Panc1 (cell line): ENCODE results near the gene OLFML1. TPM values are rescaled to one million over a fixed set of nuclear protein-coding genes. Genes with fewer than 3 reads are reported as not detected.

Experiments used
- ATAC-seq: fragments of 200-7000 bp; cut with Tn5 transposase; 2 replicates; pipeline ENCODE4 v1.9.1; 2020; ENCODE audit warnings: mild to moderate bottlenecking, moderate library complexity
- BruUV-seq: library from RNA; stranded (reverse); fragments of 400-500 nt; replicated peaks from 2 replicates; lab custom pipeline; 2021; lab: Mats Ljungman, UMichigan
- CTCF ChIA-PET: fragments of 300-600 bp; sonication (Branson Sonifier 250); formaldehyde crosslinking; loops from one replicate; lab custom pipeline; 2022; ENCODE audit warnings: antibody characterized with exemption; lab: Charles Lee
- POLR2A ChIA-PET: fragments of 300-600 bp; sonication (Branson Sonifier 250); formaldehyde crosslinking; loops from one replicate; lab custom pipeline; 2022; ENCODE audit warnings: antibody characterized with exemption; lab: Charles Lee
- DNase-seq: peaks from one replicate; pipeline ENCODE4 v3.0.0-alpha.2; 2010; ENCODE audit warnings: low read depth, low spot score
- H3K27ac ChIP-seq: 2 replicates; pipeline ENCODE4 v1.5.1; 2011; ENCODE audit warnings: mild to moderate bottlenecking, low read length, inconsistent platforms
- H3K27me3 ChIP-seq: fragments of 200-500 bp; sonication (Bioruptor generic); 2 replicates; pipeline ENCODE4 v1.6.0; 2014; ENCODE audit warnings: low read length, inconsistent platforms; ENCODE audit not compliant: control insufficient read depth, insufficient read depth
- H3K36me3 ChIP-seq: fragments of 200-500 bp; sonication (Bioruptor generic); 2 replicates; pipeline ENCODE4 v1.5.1; 2014; ENCODE audit warnings: inconsistent platforms, mild to moderate bottlenecking, low read length, moderate library complexity; ENCODE audit not compliant: control insufficient read depth, insufficient read depth
- H3K4me1 ChIP-seq: 2 replicates; pipeline ENCODE4 v1.5.1; 2011; ENCODE audit warnings: inconsistent platforms, mild to moderate bottlenecking, low read length, moderate library complexity; ENCODE audit not compliant: control insufficient read depth, insufficient read depth
- H3K4me3 ChIP-seq, 2 experiments: 2 replicates each; pipeline ENCODE4 v1.5.1; 2011 to 2012; ENCODE audit warnings: low read depth in 2 of 2, low read length in 2 of 2, mild to moderate bottlenecking in 2 of 2, inconsistent platforms in 1 of 2, moderate library complexity in 1 of 2
- H3K9me3 ChIP-seq: fragments of 200-500 bp; sonication (Bioruptor generic); 2 replicates; pipeline ENCODE4 v1.5.1; 2014; ENCODE audit warnings: low read depth, mild to moderate bottlenecking, inconsistent platforms, low read length, moderate library complexity; ENCODE audit not compliant: control insufficient read depth, insufficient read depth
- POLR2AphosphoS5 ChIP-seq: IDR thresholded peaks from 2 replicates; pipeline ENCODE4 v1.6.1; 2012; ENCODE audit warnings: mild to moderate bottlenecking, low read depth, low read length, moderate library complexity
- SIN3A ChIP-seq: IDR thresholded peaks from 2 replicates; pipeline ENCODE4 v1.6.1; 2012; ENCODE audit warnings: low read depth, mild to moderate bottlenecking, low read length, moderate library complexity, borderline replicate concordance; ENCODE audit not compliant: insufficient read depth
- TCF7L2 ChIP-seq: IDR thresholded peaks from 2 replicates; pipeline ENCODE4 v1.6.1; 2011; ENCODE audit warnings: mild to moderate bottlenecking, low read depth, low read length, inconsistent platforms
- in situ Hi-C: cut with HindIII; loops from 2 replicates; pipeline ENCODE4 v1.10.0; 2016; ENCODE audit warnings: low sequenced_read_pairs, low pct_unique_long_range_greater_than_20kb
- intact Hi-C: fragments of 100-400 bp; cut with micrococcal nuclease; formaldehyde crosslinking; loops from one replicate; pipeline ENCODE4 v1.10.0; 2022; ENCODE audit not compliant: unreplicated experiment
- total RNA-seq: library from RNA; stranded (reverse); gene quantifications from one replicate; pipeline ENCODE4 v1.2.1, GENCODE V29; 2021; ENCODE audit not compliant: unreplicated experiment
- TF ChIP-seq, protein P1 (sequence below), 2 experiments: IDR thresholded peaks; 2 replicates each; pipeline ENCODE4 v1.6.1; 2011 to 2012; ENCODE audit warnings: low read depth in 2 of 2, control low read depth in 1 of 2, low read length in 1 of 2, mild to moderate bottlenecking in 1 of 2, moderate library complexity in 1 of 2; ENCODE audit not compliant: insufficient read depth in 1 of 2
- TF ChIP-seq, protein P2 (sequence below): fragments of 450-650 bp; IDR thresholded peaks from 2 replicates; pipeline ENCODE4 v1.5.1; 2017; ENCODE audit warnings: mild to moderate bottlenecking

The OLFML1 gene
- total RNA-seq, 1 experiment from 2014 or later, result not detected

GRCh38 chr11:7451520-7451919 is 33.8 kb upstream of the OLFML1 start:
- no peak for ATAC-seq
- TF ChIP-seq POLR2AphosphoS5, result no peak
- TF ChIP-seq, protein P1, sequence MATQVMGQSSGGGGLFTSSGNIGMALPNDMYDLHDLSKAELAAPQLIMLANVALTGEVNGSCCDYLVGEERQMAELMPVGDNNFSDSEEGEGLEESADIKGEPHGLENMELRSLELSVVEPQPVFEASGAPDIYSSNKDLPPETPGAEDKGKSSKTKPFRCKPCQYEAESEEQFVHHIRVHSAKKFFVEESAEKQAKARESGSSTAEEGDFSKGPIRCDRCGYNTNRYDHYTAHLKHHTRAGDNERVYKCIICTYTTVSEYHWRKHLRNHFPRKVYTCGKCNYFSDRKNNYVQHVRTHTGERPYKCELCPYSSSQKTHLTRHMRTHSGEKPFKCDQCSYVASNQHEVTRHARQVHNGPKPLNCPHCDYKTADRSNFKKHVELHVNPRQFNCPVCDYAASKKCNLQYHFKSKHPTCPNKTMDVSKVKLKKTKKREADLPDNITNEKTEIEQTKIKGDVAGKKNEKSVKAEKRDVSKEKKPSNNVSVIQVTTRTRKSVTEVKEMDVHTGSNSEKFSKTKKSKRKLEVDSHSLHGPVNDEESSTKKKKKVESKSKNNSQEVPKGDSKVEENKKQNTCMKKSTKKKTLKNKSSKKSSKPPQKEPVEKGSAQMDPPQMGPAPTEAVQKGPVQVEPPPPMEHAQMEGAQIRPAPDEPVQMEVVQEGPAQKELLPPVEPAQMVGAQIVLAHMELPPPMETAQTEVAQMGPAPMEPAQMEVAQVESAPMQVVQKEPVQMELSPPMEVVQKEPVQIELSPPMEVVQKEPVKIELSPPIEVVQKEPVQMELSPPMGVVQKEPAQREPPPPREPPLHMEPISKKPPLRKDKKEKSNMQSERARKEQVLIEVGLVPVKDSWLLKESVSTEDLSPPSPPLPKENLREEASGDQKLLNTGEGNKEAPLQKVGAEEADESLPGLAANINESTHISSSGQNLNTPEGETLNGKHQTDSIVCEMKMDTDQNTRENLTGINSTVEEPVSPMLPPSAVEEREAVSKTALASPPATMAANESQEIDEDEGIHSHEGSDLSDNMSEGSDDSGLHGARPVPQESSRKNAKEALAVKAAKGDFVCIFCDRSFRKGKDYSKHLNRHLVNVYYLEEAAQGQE (IDR thresholded peaks at IDR 0.05; ENCODE audit: insufficient read depth in 1 of 2, low read depth in 2 of 2, low read length in 1 of 2), result no peak
- TF ChIP-seq, protein P2, sequence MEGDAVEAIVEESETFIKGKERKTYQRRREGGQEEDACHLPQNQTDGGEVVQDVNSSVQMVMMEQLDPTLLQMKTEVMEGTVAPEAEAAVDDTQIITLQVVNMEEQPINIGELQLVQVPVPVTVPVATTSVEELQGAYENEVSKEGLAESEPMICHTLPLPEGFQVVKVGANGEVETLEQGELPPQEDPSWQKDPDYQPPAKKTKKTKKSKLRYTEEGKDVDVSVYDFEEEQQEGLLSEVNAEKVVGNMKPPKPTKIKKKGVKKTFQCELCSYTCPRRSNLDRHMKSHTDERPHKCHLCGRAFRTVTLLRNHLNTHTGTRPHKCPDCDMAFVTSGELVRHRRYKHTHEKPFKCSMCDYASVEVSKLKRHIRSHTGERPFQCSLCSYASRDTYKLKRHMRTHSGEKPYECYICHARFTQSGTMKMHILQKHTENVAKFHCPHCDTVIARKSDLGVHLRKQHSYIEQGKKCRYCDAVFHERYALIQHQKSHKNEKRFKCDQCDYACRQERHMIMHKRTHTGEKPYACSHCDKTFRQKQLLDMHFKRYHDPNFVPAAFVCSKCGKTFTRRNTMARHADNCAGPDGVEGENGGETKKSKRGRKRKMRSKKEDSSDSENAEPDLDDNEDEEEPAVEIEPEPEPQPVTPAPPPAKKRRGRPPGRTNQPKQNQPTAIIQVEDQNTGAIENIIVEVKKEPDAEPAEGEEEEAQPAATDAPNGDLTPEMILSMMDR, result no peak
- TF ChIP-seq TCF7L2, result no peak
- TF ChIP-seq SIN3A, result no peak
- in situ Hi-C loops, result no loop called here
- H3K4me3 ChIP-seq, result no peak overlapping the region
- no peak overlapping the region for H3K27ac ChIP-seq
- H3K27me3 ChIP-seq, result no peaks in the 10 kb centered on the region
- no peaks in the 10 kb centered on the region for H3K36me3 ChIP-seq
- ChIA-PET POLR2A (no interaction called here), CTCF (no interaction called here)
- H3K9me3 ChIP-seq, result no peaks in the 10 kb centered on the region
- H3K4me1 ChIP-seq, result no peaks in the 10 kb centered on the region
- no peak for DNase-seq
- intact Hi-C loops, result no loop called here
- no TSS peak for BruUV-seq

DNA sequence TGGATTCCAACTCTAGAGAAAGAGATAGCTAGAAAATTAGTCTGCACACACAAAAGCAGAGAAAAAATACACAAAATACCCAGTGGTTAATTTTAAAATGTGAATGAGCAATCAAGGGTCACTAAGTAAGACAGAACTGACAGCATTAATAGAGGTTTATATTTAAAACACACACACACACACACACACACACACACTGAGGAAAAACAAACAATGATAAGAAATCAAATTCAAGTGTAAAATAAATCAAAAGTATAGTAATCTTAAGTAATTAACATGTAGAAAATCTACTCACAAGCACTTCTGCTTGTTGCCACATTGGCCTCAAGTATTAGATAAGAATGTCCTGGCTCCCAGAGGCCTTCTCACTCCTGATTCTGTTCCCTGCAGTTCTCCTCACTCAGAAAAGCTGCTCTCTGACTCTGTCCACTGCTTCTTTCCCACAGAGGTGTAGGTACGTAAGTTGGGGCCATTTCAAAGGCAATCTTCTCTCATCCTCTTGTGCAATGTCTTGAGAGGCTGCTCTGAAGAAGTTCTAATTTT is 33.3 kb upstream of the OLFML1 start:
- intact Hi-C loops, result no loop called here
- Histone ChIP-seq H3K4me1 (no peaks in the 10 kb centered on the region), H3K4me3 (no peak overlapping the region), H3K9me3 (no peaks in the 10 kb centered on the region), H3K36me3 (no peaks in the 10 kb centered on the region), H3K27me3 (no peaks in the 10 kb centered on the region), H3K27ac (no peak overlapping the region)
- TF ChIP-seq SIN3A, result no peak
- TF ChIP-seq, protein P1 (IDR thresholded peaks at IDR 0.05; ENCODE audit: insufficient read depth in 1 of 2, low read depth in 2 of 2, low read length in 1 of 2), result no peak
- TF ChIP-seq, protein P2, result no peak
- TF ChIP-seq TCF7L2, result no peak
- TF ChIP-seq POLR2AphosphoS5, result no peak
- BruUV-seq, result no TSS peak
- POLR2A ChIA-PET, result no interaction called here
- DNase-seq, result no peak
- in situ Hi-C loops, result no loop called here
- CTCF ChIA-PET, result no interaction called here
- no peak for ATAC-seq
